HEK293 (cell line): ENCODE measurements around the gene PKN1.

Source experiments
- BCL11A ChIP-seq: fragments of 450-650 bp; formaldehyde crosslinking; IDR thresholded peaks from 2 replicates; pipeline ENCODE4 v1.5.1; 2016; ENCODE audit warnings: low read depth, missing biosample characterization, missing genetic modification characterization
- HOXA7 ChIP-seq: sonication (generic); formaldehyde crosslinking; IDR thresholded peaks from 2 replicates; pipeline ENCODE4 v1.8.1; 2022; ENCODE audit warnings: missing genetic modification reagents, borderline replicate concordance
- KLF10 ChIP-seq: fragments of 450-650 bp; IDR thresholded peaks from 2 replicates; pipeline ENCODE4 v1.5.1; 2018; ENCODE audit warnings: missing biosample characterization, mild to moderate bottlenecking, missing genetic modification characterization
- SP7 ChIP-seq: fragments of 450-650 bp; formaldehyde crosslinking; IDR thresholded peaks from 2 replicates; pipeline ENCODE4 v1.5.1; 2016; ENCODE audit warnings: missing biosample characterization, missing genetic modification characterization
- YY2 ChIP-seq: fragments of 450-650 bp; formaldehyde crosslinking; IDR thresholded peaks from 2 replicates; pipeline ENCODE4 v1.5.1; 2016; ENCODE audit warnings: missing biosample characterization, missing genetic modification characterization
- ZNF133 ChIP-seq: fragments of 450-650 bp; formaldehyde crosslinking; IDR thresholded peaks from 2 replicates; pipeline ENCODE4 v1.5.1; 2016; ENCODE audit warnings: missing biosample characterization, missing genetic modification characterization
- ZNF19 ChIP-seq: fragments of 450-650 bp; formaldehyde crosslinking; IDR thresholded peaks from 2 replicates; pipeline ENCODE4; 2016; ENCODE audit warnings: missing biosample characterization, missing genetic modification characterization, low read depth
- ZNF221 ChIP-seq: fragments of 450-650 bp; formaldehyde crosslinking; IDR thresholded peaks from 2 replicates; pipeline ENCODE4 v1.5.1; 2017; ENCODE audit warnings: missing biosample characterization, missing genetic modification characterization, borderline replicate concordance
- ZNF239 ChIP-seq: fragments of 450-650 bp; formaldehyde crosslinking; IDR thresholded peaks from 2 replicates; pipeline ENCODE4 v1.5.1; 2016; ENCODE audit warnings: missing biosample characterization, missing genetic modification characterization
- ZNF292 ChIP-seq: fragments of 450-650 bp; formaldehyde crosslinking; IDR thresholded peaks from 2 replicates; pipeline ENCODE4 v1.5.1; 2016; ENCODE audit warnings: low read depth, missing biosample characterization, missing genetic modification characterization, borderline replicate concordance
- ZNF311 ChIP-seq: fragments of 450-650 bp; formaldehyde crosslinking; IDR thresholded peaks from 2 replicates; pipeline ENCODE4 v1.5.1; 2017; ENCODE audit warnings: missing biosample characterization, missing genetic modification characterization, borderline replicate concordance
- ZNF530 ChIP-seq: fragments of 450-650 bp; formaldehyde crosslinking; IDR thresholded peaks from 2 replicates; pipeline ENCODE4 v1.5.1; 2016; ENCODE audit warnings: low read depth, missing biosample characterization, missing genetic modification characterization
- ZNF596 ChIP-seq: fragments of 450-650 bp; IDR thresholded peaks from 2 replicates; pipeline ENCODE4 v1.5.0; 2018; ENCODE audit warnings: missing biosample characterization, mild to moderate bottlenecking, missing genetic modification characterization, moderate library complexity
- ZNF600 ChIP-seq: fragments of 450-650 bp; formaldehyde crosslinking; IDR thresholded peaks from 2 replicates; pipeline ENCODE4 v1.5.1; 2016; ENCODE audit warnings: missing biosample characterization, missing genetic modification characterization
- ZNF621 ChIP-seq: fragments of 450-650 bp; formaldehyde crosslinking; IDR thresholded peaks from 2 replicates; pipeline ENCODE4 v1.5.1; 2017; ENCODE audit warnings: missing biosample characterization, missing genetic modification characterization
- ZSCAN16 ChIP-seq: fragments of 450-650 bp; formaldehyde crosslinking; IDR thresholded peaks from 2 replicates; pipeline ENCODE4 v1.5.1; 2016; ENCODE audit warnings: missing biosample characterization, missing genetic modification characterization
- ZSCAN23 ChIP-seq: fragments of 450-650 bp; formaldehyde crosslinking; IDR thresholded peaks from 2 replicates; pipeline ENCODE4 v1.5.1; 2016; ENCODE audit warnings: missing biosample characterization, missing genetic modification characterization
- ZXDB ChIP-seq: fragments of 450-650 bp; formaldehyde crosslinking; IDR thresholded peaks from 2 replicates; pipeline ENCODE4 v1.5.1; 2016; ENCODE audit warnings: missing biosample characterization, missing genetic modification characterization
- TF ChIP-seq, protein P1 (sequence below): fragments of 450-650 bp; formaldehyde crosslinking; IDR thresholded peaks from 2 replicates; pipeline ENCODE4 v1.5.1; 2017; ENCODE audit warnings: missing biosample characterization, missing genetic modification characterization
- TF ChIP-seq, protein P2 (sequence below): fragments of 450-650 bp; formaldehyde crosslinking; IDR thresholded peaks from 2 replicates; pipeline ENCODE4; 2016; ENCODE audit warnings: missing biosample characterization, missing genetic modification characterization
- TF ChIP-seq, protein P3 (sequence below): fragments of 450-650 bp; formaldehyde crosslinking; conservative IDR thresholded peaks from 2 replicates; pipeline ENCODE4 v1.5.1; 2016; ENCODE audit warnings: low read depth, missing biosample characterization, missing genetic modification characterization
- TF ChIP-seq, protein P4 (sequence below): fragments of 450-650 bp; formaldehyde crosslinking; IDR thresholded peaks from 2 replicates; pipeline ENCODE4 v1.5.1; 2016; ENCODE audit warnings: missing biosample characterization, missing genetic modification characterization
- TF ChIP-seq, protein P5 (sequence below): fragments of 450-650 bp; formaldehyde crosslinking; IDR thresholded peaks from 2 replicates; pipeline ENCODE4 v1.5.1; 2016; ENCODE audit warnings: missing biosample characterization, missing genetic modification characterization, borderline replicate concordance
- TF ChIP-seq, protein P6 (sequence below): fragments of 450-650 bp; formaldehyde crosslinking; IDR thresholded peaks from 2 replicates; pipeline ENCODE4 v1.5.1; 2016; ENCODE audit warnings: missing biosample characterization, missing genetic modification characterization

Gene PKN1

DNA sequence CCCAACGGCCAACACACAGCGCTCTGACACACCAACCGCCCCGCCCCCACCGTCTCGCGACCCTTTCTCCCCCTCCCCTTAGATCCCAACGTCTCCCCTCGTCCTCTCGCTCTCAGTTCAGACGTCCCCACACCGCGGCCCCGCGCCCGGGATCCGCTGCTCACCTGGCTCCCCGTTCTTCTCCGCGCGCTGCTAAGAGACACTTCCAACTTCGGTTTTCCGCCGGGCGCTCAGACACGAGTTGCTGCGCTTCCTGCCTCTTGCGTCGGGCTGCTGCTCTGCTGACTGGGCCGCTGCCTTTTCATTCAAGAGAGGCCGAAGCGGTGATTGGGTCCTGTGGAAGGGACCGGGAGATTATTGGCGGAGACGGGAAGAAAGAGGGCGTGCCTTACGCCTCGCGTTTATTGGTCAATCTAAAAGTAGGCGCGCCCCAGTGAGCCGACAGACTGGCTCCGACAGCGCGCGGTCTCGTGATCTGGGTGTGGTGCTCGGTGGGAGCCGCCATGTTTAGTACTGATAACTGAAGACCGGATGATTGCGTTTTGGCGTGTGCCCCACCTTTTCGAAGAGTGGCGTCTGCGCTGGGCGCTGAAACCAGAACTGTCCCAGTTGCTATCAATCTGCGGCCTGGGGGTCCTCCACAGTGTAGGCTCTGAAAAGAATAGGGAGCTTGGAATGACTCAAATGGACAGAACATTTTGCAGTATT lies 13.8 kb upstream of the PKN1 start, which contains the start of gene DDX39A (continued):
- TF ChIP-seq ZNF19 (tag by site-specific recombination) (no peak), HOXA7 (CRISPR knock-in tag) (no peak), ZSCAN23 (no peak), ZNF239 (tag by site-specific recombination) (no peak), KLF10 (peak; percentile 96), ZNF221 (tag by site-specific recombination) (no peak), ZSCAN16 (no peak), ZNF600 (tag by site-specific recombination) (peak; percentile 86), ZXDB (peak; percentile 76; the same call in 1 of the 2 replicates), ZNF621 (tag by site-specific recombination) (no peak), ZNF530 (tag by site-specific recombination) (no peak), SP7 (tag by site-specific recombination) (peak; percentile 55; the same call in 1 of the 2 replicates), ZNF311 (tag by site-specific recombination) (no peak), ZNF596 (no peak), ZNF133 (tag by site-specific recombination) (no peak), ZNF292 (no peak), YY2 (tag by site-specific recombination) (peak; percentile 76), BCL11A (no peak)
- TF ChIP-seq, protein P1, sequence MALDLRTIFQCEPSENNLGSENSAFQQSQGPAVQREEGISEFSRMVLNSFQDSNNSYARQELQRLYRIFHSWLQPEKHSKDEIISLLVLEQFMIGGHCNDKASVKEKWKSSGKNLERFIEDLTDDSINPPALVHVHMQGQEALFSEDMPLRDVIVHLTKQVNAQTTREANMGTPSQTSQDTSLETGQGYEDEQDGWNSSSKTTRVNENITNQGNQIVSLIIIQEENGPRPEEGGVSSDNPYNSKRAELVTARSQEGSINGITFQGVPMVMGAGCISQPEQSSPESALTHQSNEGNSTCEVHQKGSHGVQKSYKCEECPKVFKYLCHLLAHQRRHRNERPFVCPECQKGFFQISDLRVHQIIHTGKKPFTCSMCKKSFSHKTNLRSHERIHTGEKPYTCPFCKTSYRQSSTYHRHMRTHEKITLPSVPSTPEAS (tag by site-specific recombination), result no peak
- TF ChIP-seq, protein P2, sequence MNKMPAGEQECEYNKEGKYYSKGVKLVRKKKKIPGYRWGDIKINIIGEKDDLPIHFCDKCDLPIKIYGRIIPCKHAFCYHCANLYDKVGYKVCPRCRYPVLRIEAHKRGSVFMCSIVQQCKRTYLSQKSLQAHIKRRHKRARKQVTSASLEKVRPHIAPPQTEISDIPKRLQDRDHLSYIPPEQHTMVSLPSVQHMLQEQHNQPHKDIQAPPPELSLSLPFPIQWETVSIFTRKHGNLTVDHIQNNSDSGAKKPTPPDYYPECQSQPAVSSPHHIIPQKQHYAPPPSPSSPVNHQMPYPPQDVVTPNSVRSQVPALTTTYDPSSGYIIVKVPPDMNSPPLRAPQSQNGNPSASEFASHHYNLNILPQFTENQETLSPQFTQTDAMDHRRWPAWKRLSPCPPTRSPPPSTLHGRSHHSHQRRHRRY (tag by site-specific recombination), result no peak
- TF ChIP-seq, protein P3, sequence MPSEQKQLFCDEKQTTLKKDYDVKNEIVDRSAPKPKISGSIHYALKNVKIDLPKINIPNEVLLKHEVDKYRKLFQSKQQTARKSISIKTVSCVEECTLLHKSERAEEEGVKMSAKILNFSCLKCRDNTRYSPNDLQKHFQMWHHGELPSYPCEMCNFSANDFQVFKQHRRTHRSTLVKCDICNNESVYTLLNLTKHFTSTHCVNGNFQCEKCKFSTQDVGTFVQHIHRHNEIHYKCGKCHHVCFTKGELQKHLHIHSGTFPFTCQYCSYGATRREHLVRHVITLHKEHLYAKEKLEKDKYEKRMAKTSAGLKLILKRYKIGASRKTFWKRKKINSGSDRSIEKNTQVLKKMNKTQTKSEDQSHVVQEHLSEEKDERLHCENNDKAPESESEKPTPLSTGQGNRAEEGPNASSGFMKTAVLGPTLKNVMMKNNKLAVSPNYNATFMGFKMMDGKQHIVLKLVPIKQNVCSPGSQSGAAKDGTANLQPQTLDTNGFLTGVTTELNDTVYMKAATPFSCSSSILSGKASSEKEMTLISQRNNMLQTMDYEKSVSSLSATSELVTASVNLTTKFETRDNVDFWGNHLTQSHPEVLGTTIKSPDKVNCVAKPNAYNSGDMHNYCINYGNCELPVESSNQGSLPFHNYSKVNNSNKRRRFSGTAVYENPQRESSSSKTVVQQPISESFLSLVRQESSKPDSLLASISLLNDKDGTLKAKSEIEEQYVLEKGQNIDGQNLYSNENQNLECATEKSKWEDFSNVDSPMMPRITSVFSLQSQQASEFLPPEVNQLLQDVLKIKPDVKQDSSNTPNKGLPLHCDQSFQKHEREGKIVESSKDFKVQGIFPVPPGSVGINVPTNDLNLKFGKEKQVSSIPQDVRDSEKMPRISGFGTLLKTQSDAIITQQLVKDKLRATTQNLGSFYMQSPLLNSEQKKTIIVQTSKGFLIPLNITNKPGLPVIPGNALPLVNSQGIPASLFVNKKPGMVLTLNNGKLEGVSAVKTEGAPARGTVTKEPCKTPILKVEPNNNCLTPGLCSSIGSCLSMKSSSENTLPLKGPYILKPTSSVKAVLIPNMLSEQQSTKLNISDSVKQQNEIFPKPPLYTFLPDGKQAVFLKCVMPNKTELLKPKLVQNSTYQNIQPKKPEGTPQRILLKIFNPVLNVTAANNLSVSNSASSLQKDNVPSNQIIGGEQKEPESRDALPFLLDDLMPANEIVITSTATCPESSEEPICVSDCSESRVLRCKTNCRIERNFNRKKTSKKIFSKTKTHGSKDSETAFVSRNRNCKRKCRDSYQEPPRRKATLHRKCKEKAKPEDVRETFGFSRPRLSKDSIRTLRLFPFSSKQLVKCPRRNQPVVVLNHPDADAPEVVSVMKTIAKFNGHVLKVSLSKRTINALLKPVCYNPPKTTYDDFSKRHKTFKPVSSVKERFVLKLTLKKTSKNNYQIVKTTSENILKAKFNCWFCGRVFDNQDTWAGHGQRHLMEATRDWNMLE (tag by site-specific recombination), result peak; percentile 39; the same call in 1 of the 2 replicates
- TF ChIP-seq, protein P4, sequence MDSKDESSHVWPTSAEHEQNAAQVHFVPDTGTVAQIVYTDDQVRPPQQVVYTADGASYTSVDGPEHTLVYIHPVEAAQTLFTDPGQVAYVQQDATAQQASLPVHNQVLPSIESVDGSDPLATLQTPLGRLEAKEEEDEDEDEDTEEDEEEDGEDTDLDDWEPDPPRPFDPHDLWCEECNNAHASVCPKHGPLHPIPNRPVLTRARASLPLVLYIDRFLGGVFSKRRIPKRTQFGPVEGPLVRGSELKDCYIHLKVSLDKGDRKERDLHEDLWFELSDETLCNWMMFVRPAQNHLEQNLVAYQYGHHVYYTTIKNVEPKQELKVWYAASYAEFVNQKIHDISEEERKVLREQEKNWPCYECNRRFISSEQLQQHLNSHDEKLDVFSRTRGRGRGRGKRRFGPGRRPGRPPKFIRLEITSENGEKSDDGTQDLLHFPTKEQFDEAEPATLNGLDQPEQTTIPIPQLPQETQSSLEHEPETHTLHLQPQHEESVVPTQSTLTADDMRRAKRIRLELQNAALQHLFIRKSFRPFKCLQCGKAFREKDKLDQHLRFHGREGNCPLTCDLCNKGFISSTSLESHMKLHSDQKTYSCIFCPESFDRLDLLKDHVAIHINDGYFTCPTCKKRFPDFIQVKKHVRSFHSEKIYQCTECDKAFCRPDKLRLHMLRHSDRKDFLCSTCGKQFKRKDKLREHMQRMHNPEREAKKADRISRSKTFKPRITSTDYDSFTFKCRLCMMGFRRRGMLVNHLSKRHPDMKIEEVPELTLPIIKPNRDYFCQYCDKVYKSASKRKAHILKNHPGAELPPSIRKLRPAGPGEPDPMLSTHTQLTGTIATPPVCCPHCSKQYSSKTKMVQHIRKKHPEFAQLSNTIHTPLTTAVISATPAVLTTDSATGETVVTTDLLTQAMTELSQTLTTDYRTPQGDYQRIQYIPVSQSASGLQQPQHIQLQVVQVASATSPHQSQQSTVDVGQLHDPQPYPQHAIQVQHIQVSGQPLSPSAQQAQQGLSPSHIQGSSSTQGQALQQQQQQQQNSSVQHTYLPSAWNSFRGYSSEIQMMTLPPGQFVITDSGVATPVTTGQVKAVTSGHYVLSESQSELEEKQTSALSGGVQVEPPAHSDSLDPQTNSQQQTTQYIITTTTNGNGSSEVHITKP (tag by site-specific recombination), result 0 out of 2 replicates have a peak, but pooled peaks have one; percentile 51
- TF ChIP-seq, protein P5, sequence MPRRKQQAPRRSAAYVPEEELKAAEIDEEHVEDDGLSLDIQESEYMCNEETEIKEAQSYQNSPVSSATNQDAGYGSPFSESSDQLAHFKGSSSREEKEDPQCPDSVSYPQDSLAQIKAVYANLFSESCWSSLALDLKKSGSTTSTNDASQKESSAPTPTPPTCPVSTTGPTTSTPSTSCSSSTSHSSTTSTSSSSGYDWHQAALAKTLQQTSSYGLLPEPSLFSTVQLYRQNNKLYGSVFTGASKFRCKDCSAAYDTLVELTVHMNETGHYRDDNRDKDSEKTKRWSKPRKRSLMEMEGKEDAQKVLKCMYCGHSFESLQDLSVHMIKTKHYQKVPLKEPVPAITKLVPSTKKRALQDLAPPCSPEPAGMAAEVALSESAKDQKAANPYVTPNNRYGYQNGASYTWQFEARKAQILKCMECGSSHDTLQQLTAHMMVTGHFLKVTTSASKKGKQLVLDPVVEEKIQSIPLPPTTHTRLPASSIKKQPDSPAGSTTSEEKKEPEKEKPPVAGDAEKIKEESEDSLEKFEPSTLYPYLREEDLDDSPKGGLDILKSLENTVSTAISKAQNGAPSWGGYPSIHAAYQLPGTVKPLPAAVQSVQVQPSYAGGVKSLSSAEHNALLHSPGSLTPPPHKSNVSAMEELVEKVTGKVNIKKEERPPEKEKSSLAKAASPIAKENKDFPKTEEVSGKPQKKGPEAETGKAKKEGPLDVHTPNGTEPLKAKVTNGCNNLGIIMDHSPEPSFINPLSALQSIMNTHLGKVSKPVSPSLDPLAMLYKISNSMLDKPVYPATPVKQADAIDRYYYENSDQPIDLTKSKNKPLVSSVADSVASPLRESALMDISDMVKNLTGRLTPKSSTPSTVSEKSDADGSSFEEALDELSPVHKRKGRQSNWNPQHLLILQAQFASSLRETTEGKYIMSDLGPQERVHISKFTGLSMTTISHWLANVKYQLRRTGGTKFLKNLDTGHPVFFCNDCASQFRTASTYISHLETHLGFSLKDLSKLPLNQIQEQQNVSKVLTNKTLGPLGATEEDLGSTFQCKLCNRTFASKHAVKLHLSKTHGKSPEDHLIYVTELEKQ, result no peak
- TF ChIP-seq, protein P6, sequence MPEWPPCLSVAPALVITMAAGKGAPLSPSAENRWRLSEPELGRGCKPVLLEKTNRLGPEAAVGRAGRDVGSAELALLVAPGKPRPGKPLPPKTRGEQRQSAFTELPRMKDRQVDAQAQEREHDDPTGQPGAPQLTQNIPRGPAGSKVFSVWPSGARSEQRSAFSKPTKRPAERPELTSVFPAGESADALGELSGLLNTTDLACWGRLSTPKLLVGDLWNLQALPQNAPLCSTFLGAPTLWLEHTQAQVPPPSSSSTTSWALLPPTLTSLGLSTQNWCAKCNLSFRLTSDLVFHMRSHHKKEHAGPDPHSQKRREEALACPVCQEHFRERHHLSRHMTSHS (tag by site-specific recombination), result no peak
